HG02852 (cell line): ENCODE measurements around the gene LZIC.

Experiments used
- ATAC-seq: cut with Tn5 transposase; IDR thresholded peaks from one replicate; pipeline ENCODE4 v1.9.1; 2021; ENCODE audit warnings: mild to moderate bottlenecking, moderate library complexity; ENCODE audit not compliant: unreplicated experiment

LZIC gene

GRCh38 chr1:9887070-9887469 lies 56.1 kb downstream of the LZIC start:
- no peak for ATAC-seq

- ATAC-seq: no peak
Observed at GRCh38 chr1:9886092-9886742, 57.0 kb downstream of the LZIC start.

GRCh38 chr1:9884805-9885204 lies 58.4 kb downstream of the LZIC start:
- ATAC-seq: no peak

GRCh38 chr1:9883585-9884449 lies 59.4 kb downstream of the LZIC start:
- no peak for ATAC-seq

- ATAC-seq: no peak
Observed at GRCh38 chr1:9882945-9883303, 60.3 kb downstream of the LZIC start.

- ATAC-seq: no peak
Observed at GRCh38 chr1:9882296-9882944, 60.8 kb downstream of the LZIC start.

- no peak for ATAC-seq
Observed at GRCh38 chr1:9881838-9882249, 61.3 kb downstream of the LZIC start.
